ENCODE data around the gene ARHGEF26. TPM values are rescaled to one million over a fixed set of nuclear protein-coding genes. Genes with fewer than 3 reads are reported as not detected.

Gene ARHGEF26
- total RNA-seq, 1 experiment from 2014 or later = 7.2 TPM

- ATAC-seq = no peak
- CTCF ChIA-PET = no interaction called here
Measured at GRCh38 chr3:154227531-154227930, 106.3 kb downstream of the ARHGEF26 start.

GRCh38 chr3:154228561-154229216 lies 107.5 kb downstream of the ARHGEF26 start:
- no peaks in the 10 kb centered on the region for H3K79me2 ChIP-seq (ENCODE audit: insufficient read depth, low read length)
- BruUV-seq (replicated peaks) = no TSS peak
- intact Hi-C loops (cut with micrococcal nuclease) = no loop called here
- H3K27me3 ChIP-seq (ENCODE audit: insufficient read depth, low read length) = no peaks in the 10 kb centered on the region
- H3K9ac ChIP-seq (ENCODE audit: low read length) = no peak overlapping the region
- POLR2A ChIA-PET = no interaction called here
- H4K20me1 ChIP-seq (ENCODE audit: insufficient read depth) = no peaks in the 10 kb centered on the region
- H3K36me3 ChIP-seq (ENCODE audit: control insufficient read depth in 1 of 2, insufficient read depth in 2 of 2, low read length in 2 of 2) = no peaks in the 10 kb centered on the region
- no peak for ATAC-seq
- H3K9me2 ChIP-seq (ENCODE audit: insufficient read depth) = no peaks in the 10 kb centered on the region
- H3K27ac ChIP-seq (ENCODE audit: low read depth, low read length) = no peak overlapping the region
- H3K4me3 ChIP-seq (replicated peaks in 1 of 2; ENCODE audit: low read depth in 1 of 2, low read length in 2 of 2) = no peak overlapping the region
- RAD21 ChIA-PET (ENCODE audit: low non-redundant PET in 1 of 2, low total read pairs in 2 of 2, uncharacterized antibody in 2 of 2, unreplicated experiment in 2 of 2) = no interaction called here
- CTCF ChIA-PET = no interaction called here
- no peak for TF ChIP-seq EGR1 (IDR thresholded peaks at IDR 0.05; ENCODE audit: low read depth)
- no peak for TF ChIP-seq CBX3 (IDR thresholded peaks at IDR 0.05; ENCODE audit: low read depth)
- TF ChIP-seq RAD21 (IDR thresholded peaks at IDR 0.05; ENCODE audit: low read depth) = no peak
- no peak for TF ChIP-seq JUND (IDR thresholded peaks at IDR 0.05)
- TF ChIP-seq FOSL1 (IDR thresholded peaks at IDR 0.05; ENCODE audit: low read depth) = no peak
- no peak for TF ChIP-seq POLR2A (IDR thresholded peaks at IDR 0.05; ENCODE audit: borderline replicate concordance, extremely low read depth, insufficient read depth, insufficient read length)
- TF ChIP-seq SP1 (IDR thresholded peaks at IDR 0.05; ENCODE audit: low read depth) = no peak
- TF ChIP-seq ZNF274 (IDR thresholded peaks at IDR 0.05; ENCODE audit: low read depth, low read length) = no peak
- TF ChIP-seq REST (IDR thresholded peaks at IDR 0.05; ENCODE audit: low read depth) = no peak
- TF ChIP-seq MAX (IDR thresholded peaks at IDR 0.05) = no peak
- no peak for DNase-seq (ENCODE audit: low read depth, low spot score)
- peaks cover 4 to 9% of the 10 kb centered on the region in 2 experiments; a peak in 2 of 4 replicates for H3K4me1 ChIP-seq (ENCODE audit: control insufficient read depth in 1 of 2, insufficient read depth in 2 of 2, low read length in 2 of 2)
- no peaks in the 10 kb centered on the region for H3K9me3 ChIP-seq (ENCODE audit: control insufficient read depth in 1 of 2, insufficient read depth in 1 of 2, low read depth in 1 of 2, low read length in 2 of 2)
- H2AFZ ChIP-seq (ENCODE audit: low read depth, low read length, poor library complexity, severe bottlenecking) = no peak overlapping the region
- no peak overlapping the region for H3K4me2 ChIP-seq (ENCODE audit: low read length)

More at GRCh38 chr3:154227531-154227930, 106.3 kb downstream of the ARHGEF26 start:
- no peak overlapping the region for H3K27ac ChIP-seq (ENCODE audit: low read depth, low read length)
- H3K27me3 ChIP-seq (ENCODE audit: insufficient read depth, low read length) = no peaks in the 10 kb centered on the region
- DNase-seq (ENCODE audit: low read depth, low spot score) = no peak
- H3K4me3 ChIP-seq (replicated peaks in 1 of 2; ENCODE audit: low read depth in 1 of 2, low read length in 2 of 2) = no peak overlapping the region
- H3K9me2 ChIP-seq (ENCODE audit: insufficient read depth) = no peaks in the 10 kb centered on the region
- POLR2A ChIA-PET = no interaction called here
- TF ChIP-seq EGR1 (IDR thresholded peaks at IDR 0.05; ENCODE audit: low read depth) = no peak
- no peak for TF ChIP-seq MAX (IDR thresholded peaks at IDR 0.05)
- TF ChIP-seq POLR2A (IDR thresholded peaks at IDR 0.05; ENCODE audit: borderline replicate concordance, extremely low read depth, insufficient read depth, insufficient read length) = no peak
- TF ChIP-seq SP1 (IDR thresholded peaks at IDR 0.05; ENCODE audit: low read depth) = no peak
- TF ChIP-seq TCF7L2 (IDR thresholded peaks at IDR 0.05; ENCODE audit: borderline replicate concordance, extremely low read depth, insufficient read depth, insufficient read length) = no peak
- TF ChIP-seq JUND (IDR thresholded peaks at IDR 0.05) = no peak
- no peak for TF ChIP-seq ZFX (IDR thresholded peaks at IDR 0.05)
- no peaks in the 10 kb centered on the region for H3K79me2 ChIP-seq (ENCODE audit: insufficient read depth, low read length)
- no peaks in the 10 kb centered on the region for H3K36me3 ChIP-seq (ENCODE audit: control insufficient read depth in 1 of 2, insufficient read depth in 2 of 2, low read length in 2 of 2)
- RAD21 ChIA-PET (ENCODE audit: low non-redundant PET in 1 of 2, low total read pairs in 2 of 2, uncharacterized antibody in 2 of 2, unreplicated experiment in 2 of 2) = no interaction called here
- no peak overlapping the region for H2AFZ ChIP-seq (ENCODE audit: low read depth, low read length, poor library complexity, severe bottlenecking)
- H3K9me3 ChIP-seq (ENCODE audit: control insufficient read depth in 1 of 2, insufficient read depth in 1 of 2, low read depth in 1 of 2, low read length in 2 of 2) = no peaks in the 10 kb centered on the region
- peaks cover 4 to 9% of the 10 kb centered on the region in 2 experiments; a peak in 2 of 4 replicates for H3K4me1 ChIP-seq (ENCODE audit: control insufficient read depth in 1 of 2, insufficient read depth in 2 of 2, low read length in 2 of 2)
- no peak overlapping the region for H3K9ac ChIP-seq (ENCODE audit: low read length)
- no peak overlapping the region for H3K4me2 ChIP-seq (ENCODE audit: low read length)
- H4K20me1 ChIP-seq (ENCODE audit: insufficient read depth) = no peaks in the 10 kb centered on the region
- intact Hi-C loops (cut with micrococcal nuclease) = no loop called here
- BruUV-seq (replicated peaks) = no TSS peak

All from HCT116 (cell line).